NCI-H146 (cell line): ENCODE results near the gene HGD.
"Not testable (repeated sequence)": the region's sequence is repeated elsewhere in the genome, so short reads cannot be mapped to it uniquely, and the experiment has no call there.

Experiments used
- DNase-seq: peaks from one replicate; lab custom pipeline; 2025; lab: John Stamatoyannopoulos, UW

Gene HGD

GRCh38 chr3:120682095-120682681 lies at the start of gene HGD:
Gene HGD (minus strand): TSS chr3:120682239. CDS start chr3:120682111, 128 bp downstream.
- no peak for DNase-seq

- no peak for DNase-seq
Measured at GRCh38 chr3:120730576-120731542, 48.8 kb upstream of the HGD start.

DNA sequence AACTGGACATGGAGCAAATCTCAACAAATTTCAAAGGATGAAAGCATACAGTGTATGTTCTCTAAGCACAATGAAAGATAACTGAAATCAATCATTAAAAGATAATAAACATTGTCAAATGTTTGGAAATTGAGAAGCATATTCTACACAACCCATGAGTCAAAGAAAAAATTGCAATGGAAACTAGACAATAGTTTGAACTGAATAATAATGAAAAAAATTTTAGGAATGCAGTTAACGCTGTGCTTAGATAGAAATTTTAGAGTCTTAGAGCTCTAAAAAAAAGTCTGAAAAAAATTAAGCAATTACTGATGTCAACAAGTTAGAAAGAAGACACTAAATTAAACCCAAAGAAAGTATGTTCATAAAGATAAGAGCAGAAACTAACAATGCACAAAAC lies 44.8 kb upstream of the HGD start:
- DNase-seq = no peak

- not testable (repeated sequence) for DNase-seq
Measured at GRCh38 chr3:120719167-120719834, 37.3 kb upstream of the HGD start.

DNA sequence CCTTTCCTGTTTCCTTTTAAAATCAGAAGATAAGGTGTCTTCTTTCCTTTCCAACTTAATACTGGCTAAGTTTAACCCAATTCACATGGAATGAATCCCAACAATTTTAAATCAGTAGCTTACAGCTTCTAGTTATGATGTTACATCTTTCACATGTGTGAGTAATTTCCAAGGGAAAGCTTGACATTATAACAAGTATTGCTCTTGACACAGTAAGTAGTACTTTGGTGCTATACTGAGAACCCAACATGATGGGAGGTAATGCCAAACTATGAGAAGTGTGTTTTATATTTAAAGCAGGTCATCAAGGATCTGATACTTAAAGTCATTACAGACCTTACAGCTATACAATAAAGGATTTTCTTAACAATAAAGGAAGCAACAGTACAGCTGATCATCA lies 31.2 kb upstream of the HGD start:
- DNase-seq = no peak

DNA sequence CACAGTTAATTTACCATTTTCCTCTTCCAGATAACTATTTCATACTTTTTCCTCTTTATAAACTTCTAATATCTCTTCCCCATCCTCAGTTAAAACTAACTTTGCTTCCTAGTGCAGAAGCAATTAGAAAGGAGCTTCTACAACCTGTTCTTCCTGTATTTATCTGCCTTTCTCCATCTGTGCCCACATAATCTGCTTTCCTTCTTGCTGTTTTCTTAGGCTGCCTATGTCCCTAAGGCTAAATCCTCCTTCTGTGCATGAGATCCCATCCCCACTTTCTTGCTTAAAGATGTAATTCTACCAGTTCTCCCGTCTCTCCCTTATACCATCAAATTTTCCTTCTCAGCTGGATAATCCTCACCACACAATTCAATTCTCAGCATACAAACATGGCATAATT lies 28.3 kb upstream of the HGD start:
- no peak for DNase-seq

DNA sequence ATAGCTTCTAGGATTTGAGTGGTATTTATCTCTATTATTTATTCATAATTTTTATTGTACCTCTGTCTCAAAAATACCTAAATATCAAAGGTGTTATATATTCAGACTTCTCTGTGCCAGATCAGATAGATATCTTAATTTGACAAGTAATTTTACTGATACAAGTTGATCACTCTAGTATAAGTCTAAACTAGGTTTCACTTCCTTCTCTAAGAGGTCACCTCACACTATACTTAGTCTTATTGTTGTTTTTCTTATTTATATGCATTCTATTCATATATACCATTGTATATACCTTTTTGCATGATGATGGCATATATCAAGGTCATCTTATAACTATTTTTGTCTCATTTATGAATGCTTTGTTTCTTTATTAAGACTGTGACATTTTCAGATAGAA lies 26.4 kb upstream of the HGD start:
- no peak for DNase-seq

DNA sequence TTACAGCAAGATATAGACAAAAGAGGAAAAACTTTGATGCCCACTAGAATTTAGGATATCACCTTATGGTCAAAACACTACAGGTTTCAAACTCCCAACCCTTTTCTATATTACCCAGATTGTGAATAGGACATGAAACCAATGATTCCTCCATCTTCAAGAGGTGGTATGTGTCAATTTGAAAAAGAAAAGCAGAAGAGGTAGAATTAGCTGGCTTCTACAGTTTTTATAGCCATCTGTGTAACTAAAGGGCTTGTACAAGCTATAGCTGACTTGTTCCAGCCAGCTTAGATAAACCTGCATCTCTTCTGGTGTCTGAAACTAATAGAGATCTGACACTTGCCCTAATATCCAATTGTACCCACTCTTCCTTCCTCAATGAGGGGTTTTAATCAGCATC lies 24.9 kb upstream of the HGD start:
- DNase-seq = no peak

GRCh38 chr3:120705884-120706582 lies 24.0 kb upstream of the HGD start:
- no peak for DNase-seq

- no peak for DNase-seq
Measured at GRCh38 chr3:120699333-120699732, 17.3 kb upstream of the HGD start.

DNA sequence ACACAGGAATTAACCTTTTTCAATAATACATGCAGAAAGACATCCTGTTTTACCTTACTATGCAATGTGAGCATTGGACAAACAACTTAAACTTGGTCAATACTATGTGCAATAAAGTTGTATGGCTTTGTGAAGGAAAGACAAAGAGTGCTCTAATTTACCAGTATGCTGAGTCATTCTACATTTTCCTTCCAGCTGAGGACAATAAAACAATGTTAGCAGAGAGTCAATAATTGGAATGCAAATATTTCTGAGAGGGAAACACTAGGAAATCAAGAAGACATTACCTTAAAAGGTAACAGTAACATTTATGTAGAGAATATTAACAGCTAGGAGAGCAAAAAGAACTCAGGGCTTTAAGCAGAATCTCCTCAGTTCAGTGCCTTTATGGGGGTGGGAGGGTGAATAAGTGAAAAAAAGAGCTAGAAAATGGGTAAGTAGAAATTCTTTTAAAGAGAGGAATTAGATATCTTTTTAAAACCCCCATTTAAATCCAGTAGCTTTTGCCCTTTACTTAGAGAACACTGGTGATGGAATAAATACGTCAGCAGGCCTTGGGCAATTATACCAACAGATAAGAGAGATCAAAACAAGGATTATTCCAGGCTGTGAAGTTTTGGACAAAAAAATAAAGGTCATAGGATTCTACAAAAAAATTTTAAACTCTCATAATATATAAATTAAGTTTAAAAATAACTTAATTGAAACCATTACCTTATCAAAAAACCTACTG lies 11.6 kb upstream of the HGD start:
- DNase-seq = peak; percentile 85

- no peak for DNase-seq
Measured at GRCh38 chr3:120689395-120689794, 7.4 kb upstream of the HGD start.

DNA sequence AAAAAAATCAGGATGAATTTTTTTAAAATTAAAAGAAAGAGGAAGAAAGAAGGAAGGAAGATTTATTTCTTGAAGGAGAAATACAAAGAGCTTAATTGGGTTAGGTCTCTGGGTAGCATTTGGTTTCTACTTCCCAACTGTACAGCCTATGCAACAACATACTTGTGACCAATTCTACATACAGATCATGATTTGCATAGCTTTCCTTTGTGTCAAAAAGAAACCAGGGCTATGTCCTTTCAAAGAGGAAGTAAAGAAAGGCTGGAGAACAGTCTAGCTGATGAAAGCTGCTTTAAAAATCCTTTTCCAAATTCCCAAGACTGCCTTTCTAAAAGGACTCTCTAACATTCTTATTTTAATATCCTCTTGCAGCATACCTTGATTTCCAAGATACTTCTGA lies 6.1 kb upstream of the HGD start:
- no peak for DNase-seq

- DNase-seq = no peak
Measured at GRCh38 chr3:120685411-120685810, 3.4 kb upstream of the HGD start.

- no peak for DNase-seq
Measured at GRCh38 chr3:120684896-120685295, 2.9 kb upstream of the HGD start.

DNA sequence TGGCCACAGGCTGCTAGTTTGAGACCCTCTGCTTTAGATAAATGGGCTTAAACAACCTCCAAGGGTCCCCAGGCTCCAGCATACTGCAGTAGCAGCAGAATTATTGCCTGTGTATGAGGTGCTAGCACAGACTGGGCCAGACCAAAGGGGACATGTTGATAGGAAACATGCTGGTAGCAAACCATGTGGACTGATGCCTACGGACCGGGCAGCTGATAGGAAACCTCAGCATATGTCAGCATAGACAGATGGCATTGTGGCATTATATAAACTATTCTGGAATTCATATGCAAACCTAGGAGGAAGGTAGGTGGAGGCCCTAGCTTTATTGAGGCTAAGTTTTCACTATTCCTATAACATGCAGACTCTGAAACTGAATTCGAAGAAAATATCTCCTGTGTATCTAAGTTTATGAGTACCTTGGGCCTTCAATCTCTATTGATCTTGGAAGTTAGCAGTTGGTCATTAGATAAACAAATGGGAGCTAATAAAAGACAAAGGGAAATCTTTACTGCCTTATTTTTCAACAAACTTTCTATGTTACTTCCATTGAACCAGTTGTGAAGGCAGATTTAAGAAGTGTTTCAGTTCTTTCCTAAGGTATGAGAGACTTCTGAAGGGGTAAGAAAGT lies 1.7 kb upstream of the HGD start:
- DNase-seq = no peak

GRCh38 chr3:120683213-120683612 lies 1.2 kb upstream of the HGD start:
- DNase-seq = no peak

GRCh38 chr3:120681506-120682038 lies 467 bp downstream of the HGD start:
- DNase-seq = no peak

- no peak for DNase-seq
Measured at GRCh38 chr3:120681018-120681417, 1.0 kb downstream of the HGD start.

- no peak for DNase-seq
Measured at GRCh38 chr3:120680193-120680894, 1.7 kb downstream of the HGD start.
